Heart left ventricle (tissue), 13 donors: ENCODE measurements around the gene TMEM266.

Experiments used
- CTCF ChIP-seq, 12 donors: fragments of 200-600 bp; sonication (generic) in 4 of 12; IDR thresholded peaks; one replicate each; pipeline versions ENCODE4 v1.5.0 to v1.8.0; 2018 to 2022; ENCODE audit warnings: antibody characterized with exemption in 12 of 12, mild to moderate bottlenecking in 5 of 12
- POLR2A ChIP-seq, 2 donors: fragments of 450-650 bp; IDR thresholded peaks; one replicate each; pipeline ENCODE4 v1.6.1; 2017; ENCODE audit warnings: antibody characterized with exemption in 2 of 2, mild to moderate bottlenecking in 2 of 2, moderate library complexity in 2 of 2
- donor health status: ischemic (EF 13 %, LVEDD 7.1; RV severe dilation, severe dysfunction).
- donor health status: DM: no; HTN: yes; CAD: no.
- donor health status: DM: no; HTN: no; CAD: no.
- donor health status: ischemic (EF 25% LVEDD 6.9; RV normal size, moderate dysfunction).
- donor health status: ischemic (EF 25% LVEDD 5.7; RV mildly dilated, moderate dysfunction).
- donor health status: ischemic (EF 35%, LVEDD 5.7; RV mildly dilated, moderate dysfunction).
- donor health status: nonischemic (EF 11% LVEDD 7.7; RV severe dilation, severe dysfunction).
- donor health status: DM: yes; HTN: yes; CAD: no.
- donor health status: PGD.
- donor health status: ischemic (EF 29% LVEDD 5.4; RV normal size, mild dysfunction).
- donor health status: nonischemic (EF 23%, LVEDD 6.1; RV moderate dilation, normal function).

GRCh38 chr15:76206325-76206976 is 146.7 kb downstream of the TMEM266 start:
- TF ChIP-seq CTCF (IDR thresholded peaks at IDR 0.05) (no peak), POLR2A (IDR thresholded peaks at IDR 0.05) (no peak)
